OCI-LY1 (cell line): ENCODE measurements around the gene PRRC1.

Experiments
- EZH2 ChIP-seq: fragments of 200-600 bp; sonication (generic), shearing (Covaris generic); IDR thresholded peaks from 2 replicates; pipeline ENCODE4 v1.8.0; 2017; ENCODE audit warnings: borderline replicate concordance, mixed run types, mild to moderate bottlenecking, antibody characterized with exemption, low read length, moderate library complexity, mixed read lengths
- TF ChIP-seq, protein P1 (sequence below): fragments of 200-600 bp; sonication (generic), shearing (Covaris generic); IDR thresholded peaks from 2 replicates; pipeline ENCODE4 v1.5.1; 2017; ENCODE audit warnings: mild to moderate bottlenecking, antibody characterized with exemption, low read length, moderate library complexity, mixed read lengths

DNA sequence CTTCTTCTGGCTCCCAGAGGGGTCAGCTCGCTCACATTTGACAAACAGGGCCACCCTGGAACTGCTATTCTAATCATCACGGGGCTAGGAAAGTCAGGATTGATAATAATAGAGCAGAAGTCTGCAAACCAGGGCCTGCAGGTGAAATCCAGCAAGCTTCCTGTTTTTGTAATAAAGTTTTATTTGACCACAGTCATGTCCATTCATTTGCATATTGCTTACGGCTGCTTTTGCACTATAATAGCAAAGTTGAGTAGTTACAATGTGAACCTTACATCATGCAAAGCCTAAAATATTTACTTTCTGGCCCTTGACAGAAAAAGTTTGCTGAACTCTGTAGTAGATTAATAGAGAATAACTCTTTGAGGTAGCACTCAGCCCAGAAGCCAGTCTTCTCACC lies 68.2 kb downstream of the PRRC1 start:
- TF ChIP-seq, protein P1, sequence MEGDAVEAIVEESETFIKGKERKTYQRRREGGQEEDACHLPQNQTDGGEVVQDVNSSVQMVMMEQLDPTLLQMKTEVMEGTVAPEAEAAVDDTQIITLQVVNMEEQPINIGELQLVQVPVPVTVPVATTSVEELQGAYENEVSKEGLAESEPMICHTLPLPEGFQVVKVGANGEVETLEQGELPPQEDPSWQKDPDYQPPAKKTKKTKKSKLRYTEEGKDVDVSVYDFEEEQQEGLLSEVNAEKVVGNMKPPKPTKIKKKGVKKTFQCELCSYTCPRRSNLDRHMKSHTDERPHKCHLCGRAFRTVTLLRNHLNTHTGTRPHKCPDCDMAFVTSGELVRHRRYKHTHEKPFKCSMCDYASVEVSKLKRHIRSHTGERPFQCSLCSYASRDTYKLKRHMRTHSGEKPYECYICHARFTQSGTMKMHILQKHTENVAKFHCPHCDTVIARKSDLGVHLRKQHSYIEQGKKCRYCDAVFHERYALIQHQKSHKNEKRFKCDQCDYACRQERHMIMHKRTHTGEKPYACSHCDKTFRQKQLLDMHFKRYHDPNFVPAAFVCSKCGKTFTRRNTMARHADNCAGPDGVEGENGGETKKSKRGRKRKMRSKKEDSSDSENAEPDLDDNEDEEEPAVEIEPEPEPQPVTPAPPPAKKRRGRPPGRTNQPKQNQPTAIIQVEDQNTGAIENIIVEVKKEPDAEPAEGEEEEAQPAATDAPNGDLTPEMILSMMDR, result no peak
- no peak for TF ChIP-seq EZH2
